B cell (primary cell): ENCODE measurements around the gene RAE1. TPM values are rescaled to one million over a fixed set of nuclear protein-coding genes. Genes with fewer than 3 reads are reported as not detected.

Source experiments
- ATAC-seq: fragments of 200-7000 bp; cut with Tn5 transposase; one replicate; pipeline ENCODE4 v1.10.0; 2021; ENCODE audit warnings: low read depth, mild to moderate bottlenecking, moderate number of reproducible peaks, moderate library complexity
- CTCF ChIA-PET: fragments of 350-600 bp; sonication (Branson Sonifier 250); formaldehyde crosslinking; loops from one replicate; lab custom pipeline; 2021; ENCODE audit warnings: antibody characterized with exemption, inconsistent platforms; lab: Charles Lee
- POLR2A ChIA-PET: fragments of 350-600 bp; sonication (Branson Sonifier 250); formaldehyde crosslinking; loops from one replicate; lab custom pipeline; 2021; ENCODE audit warnings: antibody characterized with exemption; lab: Charles Lee
- DNase-seq: peaks from one replicate; pipeline ENCODE4 v3.0.0; 2013
- H2AFZ ChIP-seq: 2 replicates; pipeline ENCODE4 v1.6.1; 2012; ENCODE audit warnings: mild to moderate bottlenecking, low read depth, low read length; ENCODE audit not compliant: insufficient read depth, poor library complexity, severe bottlenecking
- H3K27ac ChIP-seq, 2 donors: 1 replicate in 1 of 2; 2 replicates in 1 of 2; pipeline ENCODE4 v1.5.1; 2012 to 2013; ENCODE audit warnings: low read length in 2 of 2, mild to moderate bottlenecking in 2 of 2, moderate library complexity in 1 of 2
- H3K27me3 ChIP-seq, 4 experiments: fragments of 200-600 bp in 1 of 4; sonication (generic) in 1 of 4; replicated peaks in 1 of 4; 1 replicate in 2 of 4; 2 replicates in 2 of 4; pipeline versions ENCODE4 v1.6.1 to v1.7.0; 2013 to 2016; ENCODE audit warnings: low read length in 3 of 4, mild to moderate bottlenecking in 2 of 4, mixed read lengths in 1 of 4, moderate library complexity in 1 of 4; ENCODE audit not compliant: insufficient read depth in 4 of 4, control insufficient read depth in 3 of 4; ENCODE audit errors: control extremely low read depth in 1 of 4
- H3K36me3 ChIP-seq, 2 experiments: replicated peaks in 1 of 2; 1 replicate in 1 of 2; 2 replicates in 1 of 2; pipeline versions ENCODE4 v1.6.1 to v1.7.1; 2013; ENCODE audit warnings: low read length in 1 of 2; ENCODE audit not compliant: insufficient read depth in 2 of 2, control insufficient read depth in 1 of 2; ENCODE audit errors: control extremely low read depth in 1 of 2, extremely low read depth in 1 of 2
- H3K4me1 ChIP-seq, 2 donors: fragments of 200-600 bp in 1 of 2; sonication (generic) in 1 of 2; 1 replicate in 1 of 2; 2 replicates in 1 of 2; pipeline versions ENCODE4 v1.5.1 to v1.6.1; 2013 to 2017; ENCODE audit warnings: low read length in 2 of 2; ENCODE audit not compliant: control insufficient read depth in 2 of 2, insufficient read depth in 2 of 2
- H3K4me2 ChIP-seq: replicated peaks from 2 replicates; pipeline ENCODE3; 2012; ENCODE audit warnings: mild to moderate bottlenecking, low read depth, low read length; ENCODE audit not compliant: poor library complexity, severe bottlenecking
- H3K4me3 ChIP-seq, 5 experiments: fragments of 200-600 bp in 1 of 5; sonication (generic) in 1 of 5; 1 replicate in 3 of 5; 2 replicates in 2 of 5; pipeline versions ENCODE4 v1.5.1 to v1.7.0; 2011 to 2016; ENCODE audit warnings: low read length in 4 of 5, mild to moderate bottlenecking in 4 of 5, low read depth in 2 of 5, control low read depth in 1 of 5, moderate library complexity in 1 of 5; ENCODE audit not compliant: insufficient read depth in 1 of 5; ENCODE audit errors: control extremely low read depth in 1 of 5, extremely low read depth in 1 of 5
- H3K79me2 ChIP-seq: fragments of 200-600 bp; sonication (generic); one replicate; pipeline ENCODE4 v1.6.0; 2016; ENCODE audit warnings: low read length; ENCODE audit not compliant: control insufficient read depth, insufficient read depth
- H3K9ac ChIP-seq: fragments of 200-600 bp; sonication (generic); 2 replicates; pipeline ENCODE4 v1.6.1; 2017; ENCODE audit warnings: mild to moderate bottlenecking, low read length, moderate library complexity
- H3K9me3 ChIP-seq, 3 donors: one replicate each; pipeline versions ENCODE4 v1.6.1 to v1.7.1; 2013; ENCODE audit warnings: low read length in 2 of 3; ENCODE audit not compliant: control insufficient read depth in 2 of 3, insufficient read depth in 1 of 3; ENCODE audit errors: control extremely low read depth in 1 of 3
- H4K20me1 ChIP-seq: 2 replicates; pipeline ENCODE4 v1.6.0; 2012; ENCODE audit warnings: mild to moderate bottlenecking, low read length; ENCODE audit not compliant: insufficient read depth, control insufficient read depth, poor library complexity, severe bottlenecking
- H3K27ac Mint-ChIP-seq: one replicate; pipeline ENCODE4 v1.8.0; 2021; ENCODE audit warnings: mixed read lengths
- H3K27me3 Mint-ChIP-seq: one replicate; pipeline ENCODE4 v1.8.0; 2021; ENCODE audit warnings: mixed read lengths
- H3K4me1 Mint-ChIP-seq: one replicate; pipeline ENCODE4 v1.8.0; 2021; ENCODE audit warnings: mixed read lengths
- H3K4me3 Mint-ChIP-seq: one replicate; pipeline ENCODE4 v1.8.0; 2021; ENCODE audit warnings: mixed read lengths
- H3K9me3 Mint-ChIP-seq: one replicate; pipeline ENCODE4 v1.8.0; 2022; ENCODE audit warnings: mixed read lengths; ENCODE audit not compliant: insufficient read depth
- EZH2 ChIP-seq: IDR thresholded peaks from 2 replicates; pipeline ENCODE4 v1.6.1; 2012; ENCODE audit warnings: borderline replicate concordance, low read depth, mild to moderate bottlenecking, moderate library complexity, low read length; ENCODE audit not compliant: insufficient read depth, poor library complexity, severe bottlenecking
- WGBS: methylation state at CpG from one replicate; pipeline ENCODE4 v1.1.5; 2013; ENCODE audit warnings: missing lambda C conversion rate; ENCODE audit not compliant: insufficient coverage; 5-methylcytosine and 5-hydroxymethylcytosine counted together
- intact Hi-C: fragments of 100-400 bp; cut with micrococcal nuclease; formaldehyde crosslinking; loops from one replicate; pipeline ENCODE4 v1.10.0; 2022
- polyA minus RNA-seq: library from RNA; depleted of rRNA, polyadenylated mRNA; stranded (reverse); fragments of >200 nt; gene quantifications from 2 replicates; pipeline ENCODE4 v1.2.3, GENCODE V29; 2012
- polyA plus RNA-seq: library from polyadenylated mRNA; depleted of rRNA; stranded (reverse); fragments of >200 nt; gene quantifications from 2 replicates; pipeline ENCODE4 v1.2.3, GENCODE V29; 2012
- total RNA-seq, 2 donors: library from RNA; stranded (reverse); fragments of 120-200 nt in 1 of 2; gene quantifications; 1 replicate in 1 of 2; 2 replicates in 1 of 2; pipeline versions ENCODE4 v1.2.3 to v1.2.4, GENCODE V29; 2013 to 2022
- TF ChIP-seq, protein P1 (sequence below): fragments of 200-600 bp; IDR thresholded peaks from one replicate; pipeline ENCODE4 v1.8.0; 2022; ENCODE audit warnings: antibody characterized with exemption, mild to moderate bottlenecking

Gene RAE1, protein sequence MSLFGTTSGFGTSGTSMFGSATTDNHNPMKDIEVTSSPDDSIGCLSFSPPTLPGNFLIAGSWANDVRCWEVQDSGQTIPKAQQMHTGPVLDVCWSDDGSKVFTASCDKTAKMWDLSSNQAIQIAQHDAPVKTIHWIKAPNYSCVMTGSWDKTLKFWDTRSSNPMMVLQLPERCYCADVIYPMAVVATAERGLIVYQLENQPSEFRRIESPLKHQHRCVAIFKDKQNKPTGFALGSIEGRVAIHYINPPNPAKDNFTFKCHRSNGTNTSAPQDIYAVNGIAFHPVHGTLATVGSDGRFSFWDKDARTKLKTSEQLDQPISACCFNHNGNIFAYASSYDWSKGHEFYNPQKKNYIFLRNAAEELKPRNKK
- 32.6 and 36.4 TPM in 2 replicates for total RNA-seq
- total RNA-seq (2013) = 25.7 TPM
- polyA plus RNA-seq = 33.3 and 38.8 TPM in 2 replicates
- polyA minus RNA-seq = 20.5 TPM in 2 replicates

DNA sequence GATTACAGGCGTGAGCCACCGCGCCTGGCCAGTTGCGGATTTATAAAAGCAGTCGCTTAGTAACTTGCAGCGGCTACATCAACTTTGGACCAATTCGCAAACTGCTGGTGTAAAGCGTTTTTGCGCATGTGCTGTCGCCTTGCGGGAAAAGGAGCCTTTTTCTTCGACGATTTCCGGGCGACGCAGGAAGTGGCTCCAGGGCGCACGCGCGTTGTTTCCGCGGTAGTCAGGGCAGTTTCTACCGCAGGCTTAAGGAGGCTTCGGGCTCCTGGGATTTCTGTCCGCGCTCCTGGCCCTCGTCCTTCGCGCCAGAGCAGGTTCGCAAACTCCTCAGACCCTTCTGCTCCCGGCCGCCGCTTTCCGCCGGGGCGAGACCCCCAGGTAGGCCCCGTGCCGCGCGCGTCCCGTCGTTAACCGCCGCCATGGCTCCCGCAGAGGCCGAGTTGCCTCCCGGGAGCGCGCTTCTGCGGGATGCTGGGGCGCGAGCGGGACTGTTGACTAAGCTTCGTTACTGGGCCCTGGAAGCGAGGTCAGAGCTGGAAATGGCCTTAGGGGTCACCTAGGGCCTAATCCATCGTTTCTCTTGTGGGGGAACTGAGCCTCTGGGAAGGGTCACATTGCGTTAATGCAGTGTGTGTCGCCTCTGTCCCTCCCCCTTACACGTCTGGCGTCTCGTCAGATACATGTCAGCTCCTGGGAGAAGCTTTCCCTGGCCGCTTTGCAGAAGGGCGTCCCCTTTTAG lies at the start of gene RAE1:
TSS of gene RAE1 (plus strand) at position 214 of the 742 bp plus-strand sequence. CDS start 2,784 bp downstream, outside the sequence.
- ChIA-PET POLR2A (no interaction called here), CTCF (no interaction called here)
- Histone ChIP-seq H4K20me1 (peaks cover 38% of the 10 kb centered on the region), H3K27me3 (no peaks in the 10 kb centered on the region), H3K4me1 (peaks cover 9 to 18% of the 10 kb centered on the region in 2 donors), H3K27ac (peak within 1 kb of the TSS; percentile 58 to 81), H3K79me2 (peaks cover 42% of the 10 kb centered on the region), H3K9me3 (no peaks in the 10 kb centered on the region), H3K9ac (peak within 1 kb of the TSS; percentile 85), H2AFZ (peak within 1 kb of the TSS; percentile 95), H3K36me3 (peaks cover 12 to 36% of the 10 kb centered on the region in 2 experiments), H3K4me3 (peak within 1 kb of the TSS; percentile 68 to 99 (median 89)), H3K4me2 (peak within 1 kb of the TSS; percentile 70)
- peak; percentile 94 for DNase-seq
- TF ChIP-seq EZH2 = no peak
- TF ChIP-seq, protein P1, sequence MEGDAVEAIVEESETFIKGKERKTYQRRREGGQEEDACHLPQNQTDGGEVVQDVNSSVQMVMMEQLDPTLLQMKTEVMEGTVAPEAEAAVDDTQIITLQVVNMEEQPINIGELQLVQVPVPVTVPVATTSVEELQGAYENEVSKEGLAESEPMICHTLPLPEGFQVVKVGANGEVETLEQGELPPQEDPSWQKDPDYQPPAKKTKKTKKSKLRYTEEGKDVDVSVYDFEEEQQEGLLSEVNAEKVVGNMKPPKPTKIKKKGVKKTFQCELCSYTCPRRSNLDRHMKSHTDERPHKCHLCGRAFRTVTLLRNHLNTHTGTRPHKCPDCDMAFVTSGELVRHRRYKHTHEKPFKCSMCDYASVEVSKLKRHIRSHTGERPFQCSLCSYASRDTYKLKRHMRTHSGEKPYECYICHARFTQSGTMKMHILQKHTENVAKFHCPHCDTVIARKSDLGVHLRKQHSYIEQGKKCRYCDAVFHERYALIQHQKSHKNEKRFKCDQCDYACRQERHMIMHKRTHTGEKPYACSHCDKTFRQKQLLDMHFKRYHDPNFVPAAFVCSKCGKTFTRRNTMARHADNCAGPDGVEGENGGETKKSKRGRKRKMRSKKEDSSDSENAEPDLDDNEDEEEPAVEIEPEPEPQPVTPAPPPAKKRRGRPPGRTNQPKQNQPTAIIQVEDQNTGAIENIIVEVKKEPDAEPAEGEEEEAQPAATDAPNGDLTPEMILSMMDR = no peak
- Mint-ChIP-seq H3K9me3 (no peaks in the 10 kb centered on the region), H3K4me3 (peak within 1 kb of the TSS; percentile 92), H3K27me3 (no peaks in the 10 kb centered on the region), H3K27ac (peak within 1 kb of the TSS; percentile 92), H3K4me1 (peaks cover 22% of the 10 kb centered on the region)
- peak; percentile 84 for ATAC-seq
- intact Hi-C loops = loop anchor here (2.0 kb wide), 2 partner anchors 40 to 48 kb away; partner anchors contain the start of gene RBM38
- under 1% methylated on average over 64 of the region's 64 CpGs for WGBS
